HG03064 (cell line): Measurements from ENCODE around the gene ZNF496.

ENCODE experiments used
- ATAC-seq: cut with Tn5 transposase; IDR thresholded peaks from one replicate; pipeline ENCODE4 v1.9.1; 2021; ENCODE audit warnings: low read depth; ENCODE audit not compliant: unreplicated experiment

Gene ZNF496

GRCh38 chr1:247330548-247331171 is 1.0 kb downstream of the ZNF496 start:
- ATAC-seq, result peak; percentile 30

- no peak for ATAC-seq
These were observed 2.5 kb downstream of the ZNF496 start for GRCh38 chr1:247329097-247329617.

GRCh38 chr1:247328311-247328710 is 3.4 kb downstream of the ZNF496 start:
- ATAC-seq, result no peak

- no peak for ATAC-seq
These were observed 5.1 kb downstream of the ZNF496 start for GRCh38 chr1:247326411-247327130.

- ATAC-seq, result no peak
These were observed 6.7 kb downstream of the ZNF496 start for GRCh38 chr1:247324923-247325322.

- no peak for ATAC-seq
These were observed 7.4 kb downstream of the ZNF496 start for GRCh38 chr1:247324204-247324787.

GRCh38 chr1:247322849-247323586 is 8.6 kb downstream of the ZNF496 start:
- ATAC-seq, result peak; percentile 49

GRCh38 chr1:247322442-247322841 is 9.2 kb downstream of the ZNF496 start:
- ATAC-seq, result peak; percentile 29

- ATAC-seq, result peak; percentile 58
These were observed 14.0 kb downstream of the ZNF496 start for GRCh38 chr1:247317702-247318101.

- no peak for ATAC-seq
These were observed 15.0 kb downstream of the ZNF496 start for GRCh38 chr1:247316590-247317197.

- ATAC-seq, result no peak
These were observed 27.6 kb downstream of the ZNF496 start for GRCh38 chr1:247304031-247304430.

GRCh38 chr1:247303216-247303615 is 28.5 kb downstream of the ZNF496 start:
- ATAC-seq, result no peak

GRCh38 chr1:247301176-247301540 is 30.5 kb downstream of the ZNF496 start:
- ATAC-seq, result no peak

GRCh38 chr1:247300491-247301175 is 31.0 kb downstream of the ZNF496 start:
- ATAC-seq, result no peak

GRCh38 chr1:247299723-247300381 is 31.8 kb downstream of the ZNF496 start:
- ATAC-seq, result no peak

GRCh38 chr1:247298701-247299100 is 33.0 kb downstream of the ZNF496 start:
- ATAC-seq, result no peak

- ATAC-seq, result no peak
These were observed 33.6 kb downstream of the ZNF496 start for GRCh38 chr1:247298124-247298481.

- ATAC-seq, result no peak
These were observed 34.2 kb downstream of the ZNF496 start for GRCh38 chr1:247297263-247298123.
